Measurements from ENCODE around the gene SPDYE4. TPM values are rescaled to one million over a fixed set of nuclear protein-coding genes. Genes with fewer than 3 reads are reported as not detected.

The SPDYE4 gene
- total and polyA plus RNA-seq, 2 experiments from 2014 or later, result not detected

DNA sequence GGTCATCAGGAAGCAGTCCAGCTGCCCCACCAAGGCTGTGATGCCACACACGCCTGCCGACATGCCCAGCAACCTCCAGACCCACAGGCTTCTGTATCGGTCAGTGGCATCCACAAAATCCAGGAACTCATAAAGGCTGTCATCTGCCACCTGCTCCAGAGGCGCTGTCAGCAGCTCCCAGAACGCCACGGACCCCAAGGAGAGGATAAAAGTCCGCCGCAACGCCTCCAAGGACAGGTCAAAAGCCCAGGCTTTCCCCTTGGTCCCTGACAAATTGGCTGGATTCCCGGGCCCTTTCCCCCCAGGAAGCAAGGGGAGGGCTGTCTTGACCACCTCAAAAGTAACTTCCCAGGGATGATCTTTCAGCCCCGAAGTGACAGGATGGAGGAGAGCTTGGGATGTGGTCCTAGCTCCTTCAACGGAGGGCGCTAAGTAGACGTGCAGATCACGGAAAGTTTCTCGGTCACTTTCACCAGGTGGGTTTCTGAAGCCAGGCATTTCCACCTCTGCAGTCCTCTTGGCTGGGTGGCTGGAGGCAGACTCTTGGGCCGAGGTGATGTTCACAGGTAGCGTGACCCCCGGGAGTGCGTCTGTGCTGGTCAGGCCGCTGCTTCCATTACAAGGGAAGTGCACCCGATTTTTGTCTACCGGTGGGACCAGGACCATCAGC lies 40.0 kb upstream of the SPDYE4 start:
- Histone ChIP-seq H3K27me3 (peaks cover 33% of the 10 kb centered on the region), H3K9me3 (ENCODE audit: low read depth) (no peaks in the 10 kb centered on the region), H3K27ac (no peak overlapping the region), H3K36me3 (no peaks in the 10 kb centered on the region), H3K4me3 (no peak overlapping the region), H3K4me1 (ENCODE audit: low read depth) (peaks cover 3% of the 10 kb centered on the region)
- DNase-seq (ENCODE audit: low read depth in 1 of 2, low spot score in 1 of 2), result no peak
- TF ChIP-seq, protein P1, sequence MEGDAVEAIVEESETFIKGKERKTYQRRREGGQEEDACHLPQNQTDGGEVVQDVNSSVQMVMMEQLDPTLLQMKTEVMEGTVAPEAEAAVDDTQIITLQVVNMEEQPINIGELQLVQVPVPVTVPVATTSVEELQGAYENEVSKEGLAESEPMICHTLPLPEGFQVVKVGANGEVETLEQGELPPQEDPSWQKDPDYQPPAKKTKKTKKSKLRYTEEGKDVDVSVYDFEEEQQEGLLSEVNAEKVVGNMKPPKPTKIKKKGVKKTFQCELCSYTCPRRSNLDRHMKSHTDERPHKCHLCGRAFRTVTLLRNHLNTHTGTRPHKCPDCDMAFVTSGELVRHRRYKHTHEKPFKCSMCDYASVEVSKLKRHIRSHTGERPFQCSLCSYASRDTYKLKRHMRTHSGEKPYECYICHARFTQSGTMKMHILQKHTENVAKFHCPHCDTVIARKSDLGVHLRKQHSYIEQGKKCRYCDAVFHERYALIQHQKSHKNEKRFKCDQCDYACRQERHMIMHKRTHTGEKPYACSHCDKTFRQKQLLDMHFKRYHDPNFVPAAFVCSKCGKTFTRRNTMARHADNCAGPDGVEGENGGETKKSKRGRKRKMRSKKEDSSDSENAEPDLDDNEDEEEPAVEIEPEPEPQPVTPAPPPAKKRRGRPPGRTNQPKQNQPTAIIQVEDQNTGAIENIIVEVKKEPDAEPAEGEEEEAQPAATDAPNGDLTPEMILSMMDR (IDR thresholded peaks at IDR 0.05; ENCODE audit: low read depth, low read length), result no peak

- Histone ChIP-seq H3K36me3 (no peaks in the 10 kb centered on the region), H3K9me3 (ENCODE audit: low read depth) (no peaks in the 10 kb centered on the region), H3K27me3 (peaks cover 33% of the 10 kb centered on the region), H3K27ac (no peak overlapping the region), H3K4me3 (no peak overlapping the region), H3K4me1 (ENCODE audit: low read depth) (peaks cover 3% of the 10 kb centered on the region)
- TF ChIP-seq, protein P1 (IDR thresholded peaks at IDR 0.05; ENCODE audit: low read depth, low read length), result no peak
- no peak for DNase-seq (ENCODE audit: low read depth in 1 of 2, low spot score in 1 of 2)
Measured at GRCh38 chr17:8797621-8798175, 39.4 kb upstream of the SPDYE4 start.

DNA sequence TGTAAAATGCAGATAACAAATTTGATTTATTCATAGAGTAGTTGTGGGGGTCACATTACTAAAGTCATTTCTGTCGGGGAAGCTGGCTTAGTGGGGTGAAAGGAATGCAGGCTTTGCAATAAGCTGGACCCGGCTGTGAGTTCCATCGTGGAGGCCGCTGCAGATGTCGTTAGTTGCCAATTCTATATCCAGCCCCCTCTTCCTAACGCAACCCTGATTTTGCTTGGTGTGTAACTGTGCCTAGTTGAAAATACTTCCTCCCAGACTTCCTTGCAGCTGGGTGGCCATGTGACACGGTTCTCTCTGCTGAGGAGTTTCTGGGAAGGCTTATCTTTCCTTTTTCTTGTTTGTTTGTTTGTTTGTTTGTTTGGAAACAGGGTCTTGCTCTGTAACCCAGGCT lies 36.3 kb upstream of the SPDYE4 start:
- no peaks in the 10 kb centered on the region for H3K9me3 ChIP-seq (ENCODE audit: low read depth)
- peak in 1 of 2 donors; percentile 10 for DNase-seq (ENCODE audit: low read depth in 1 of 2, low spot score in 1 of 2)

GRCh38 chr17:8793649-8794048 lies 35.3 kb upstream of the SPDYE4 start:
- DNase-seq (ENCODE audit: low read depth in 1 of 2, low spot score in 1 of 2), result no peak
- H3K9me3 ChIP-seq (ENCODE audit: low read depth), result no peaks in the 10 kb centered on the region
- no peaks in the 10 kb centered on the region for H3K4me1 ChIP-seq (ENCODE audit: low read depth)
- H3K27ac ChIP-seq, result no peak overlapping the region
- H3K36me3 ChIP-seq, result no peaks in the 10 kb centered on the region
- H3K4me3 ChIP-seq, result no peak overlapping the region
- TF ChIP-seq, protein P1 (IDR thresholded peaks at IDR 0.05; ENCODE audit: low read depth, low read length), result no peak
- H3K27me3 ChIP-seq, result peaks cover 26% of the 10 kb centered on the region

More for the DNA sequence above, 36.3 kb upstream of the SPDYE4 start:
- no peaks in the 10 kb centered on the region for H3K36me3 ChIP-seq
- peaks cover under 1% of the 10 kb centered on the region for H3K4me1 ChIP-seq (ENCODE audit: low read depth)
- TF ChIP-seq, protein P1 (IDR thresholded peaks at IDR 0.05; ENCODE audit: low read depth, low read length), result no peak
- H3K27ac ChIP-seq, result no peak overlapping the region
- no peak overlapping the region for H3K4me3 ChIP-seq
- H3K27me3 ChIP-seq, result peaks cover 33% of the 10 kb centered on the region

DNA sequence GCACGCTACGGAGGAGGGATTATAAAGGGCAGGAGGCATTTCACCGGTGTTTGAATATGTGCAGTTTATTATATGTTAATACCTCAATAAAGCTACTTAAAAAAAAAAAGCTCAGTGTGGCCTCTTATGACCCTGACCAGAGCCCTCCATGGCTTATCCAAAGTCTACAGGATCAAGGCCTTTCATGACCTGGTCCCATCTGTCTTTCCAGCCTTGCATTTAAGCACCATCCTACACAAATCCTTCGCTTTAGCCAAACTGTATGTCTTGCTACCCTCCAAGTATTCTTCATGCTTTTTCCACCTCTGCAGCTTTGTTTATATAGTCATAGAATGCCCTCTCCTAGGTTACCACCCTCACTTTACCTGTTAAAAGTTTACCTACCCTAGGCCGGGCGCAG lies 34.3 kb upstream of the SPDYE4 start:
- Histone ChIP-seq H3K4me1 (ENCODE audit: low read depth) (no peaks in the 10 kb centered on the region), H3K27ac (no peak overlapping the region), H3K9me3 (ENCODE audit: low read depth) (no peaks in the 10 kb centered on the region), H3K4me3 (no peak overlapping the region), H3K27me3 (peaks cover 16% of the 10 kb centered on the region), H3K36me3 (no peaks in the 10 kb centered on the region)
- DNase-seq (ENCODE audit: low read depth in 1 of 2, low spot score in 1 of 2), result no peak
- TF ChIP-seq, protein P1 (IDR thresholded peaks at IDR 0.05; ENCODE audit: low read depth, low read length), result no peak

All from cardiac muscle cell (in vitro differentiated cells and primary cell).